Osteocyte (in vitro differentiated cells): Measurements from ENCODE around the gene TGFBR3. TPM values are rescaled to one million over a fixed set of nuclear protein-coding genes. Genes with fewer than 3 reads are reported as not detected.

Experiments
- DNase-seq: peaks from one replicate; pipeline ENCODE4 v3.0.0; 2021; ENCODE audit warnings: mixed read lengths; ENCODE audit not compliant: unreplicated experiment; ENCODE audit errors: extremely low spot score
- H3K27ac Mint-ChIP-seq: one replicate; pipeline ENCODE4 v1.8.0; 2021; ENCODE audit warnings: mild to moderate bottlenecking, mixed read lengths; ENCODE audit not compliant: unreplicated experiment
- H3K27me3 Mint-ChIP-seq: one replicate; pipeline ENCODE4 v1.8.0; 2021; ENCODE audit warnings: mixed read lengths; ENCODE audit not compliant: unreplicated experiment
- H3K36me3 Mint-ChIP-seq: one replicate; pipeline ENCODE4 v1.8.0; 2021; ENCODE audit warnings: mixed read lengths; ENCODE audit not compliant: unreplicated experiment
- H3K4me1 Mint-ChIP-seq: one replicate; pipeline ENCODE4 v1.8.0; 2021; ENCODE audit warnings: mixed read lengths; ENCODE audit not compliant: unreplicated experiment
- H3K4me3 Mint-ChIP-seq: one replicate; pipeline ENCODE4 v1.8.0; 2021; ENCODE audit warnings: mild to moderate bottlenecking, moderate library complexity, mixed read lengths; ENCODE audit not compliant: unreplicated experiment
- H3K9me3 Mint-ChIP-seq: one replicate; pipeline ENCODE4 v1.8.0; 2021; ENCODE audit warnings: mixed read lengths; ENCODE audit not compliant: unreplicated experiment
- total RNA-seq: library from RNA; stranded (reverse); gene quantifications from 2 replicates; pipeline ENCODE4 v1.2.1, GENCODE V29; 2021
- TF ChIP-seq, protein P1 (sequence below): fragments of 200-600 bp; sonication (generic); IDR thresholded peaks from 2 replicates; pipeline ENCODE4 v1.5.0; 2021; ENCODE audit warnings: antibody characterized with exemption, mild to moderate bottlenecking, moderate library complexity

The TGFBR3 gene
- total RNA-seq, 1 donor from 2014 or later = 14.1 TPM

GRCh38 chr1:91714867-91715381 is 171.0 kb downstream of the TGFBR3 start:
- no peaks in the 10 kb centered on the region for H3K27me3 Mint-ChIP-seq
- peaks cover 11% of the 10 kb centered on the region for H3K4me1 Mint-ChIP-seq
- TF ChIP-seq, protein P1, sequence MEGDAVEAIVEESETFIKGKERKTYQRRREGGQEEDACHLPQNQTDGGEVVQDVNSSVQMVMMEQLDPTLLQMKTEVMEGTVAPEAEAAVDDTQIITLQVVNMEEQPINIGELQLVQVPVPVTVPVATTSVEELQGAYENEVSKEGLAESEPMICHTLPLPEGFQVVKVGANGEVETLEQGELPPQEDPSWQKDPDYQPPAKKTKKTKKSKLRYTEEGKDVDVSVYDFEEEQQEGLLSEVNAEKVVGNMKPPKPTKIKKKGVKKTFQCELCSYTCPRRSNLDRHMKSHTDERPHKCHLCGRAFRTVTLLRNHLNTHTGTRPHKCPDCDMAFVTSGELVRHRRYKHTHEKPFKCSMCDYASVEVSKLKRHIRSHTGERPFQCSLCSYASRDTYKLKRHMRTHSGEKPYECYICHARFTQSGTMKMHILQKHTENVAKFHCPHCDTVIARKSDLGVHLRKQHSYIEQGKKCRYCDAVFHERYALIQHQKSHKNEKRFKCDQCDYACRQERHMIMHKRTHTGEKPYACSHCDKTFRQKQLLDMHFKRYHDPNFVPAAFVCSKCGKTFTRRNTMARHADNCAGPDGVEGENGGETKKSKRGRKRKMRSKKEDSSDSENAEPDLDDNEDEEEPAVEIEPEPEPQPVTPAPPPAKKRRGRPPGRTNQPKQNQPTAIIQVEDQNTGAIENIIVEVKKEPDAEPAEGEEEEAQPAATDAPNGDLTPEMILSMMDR = no peak
- H3K36me3 Mint-ChIP-seq = peaks cover 48% of the 10 kb centered on the region
- H3K9me3 Mint-ChIP-seq = no peaks in the 10 kb centered on the region
- H3K4me3 Mint-ChIP-seq = no peak overlapping the region
- H3K27ac Mint-ChIP-seq = no peak overlapping the region
- DNase-seq = no peak

GRCh38 chr1:91712981-91713841 is 172.7 kb downstream of the TGFBR3 start:
- H3K4me3 Mint-ChIP-seq = no peak overlapping the region
- peaks cover 11% of the 10 kb centered on the region for H3K4me1 Mint-ChIP-seq
- H3K27me3 Mint-ChIP-seq = no peaks in the 10 kb centered on the region
- no peaks in the 10 kb centered on the region for H3K9me3 Mint-ChIP-seq
- H3K27ac Mint-ChIP-seq = peak overlapping the region; percentile 69
- peaks cover 35% of the 10 kb centered on the region for H3K36me3 Mint-ChIP-seq
- TF ChIP-seq, protein P1 = no peak
- DNase-seq = no peak

GRCh38 chr1:91712393-91712792 is 173.6 kb downstream of the TGFBR3 start:
- no peak overlapping the region for H3K27ac Mint-ChIP-seq
- H3K36me3 Mint-ChIP-seq = peaks cover 39% of the 10 kb centered on the region
- no peaks in the 10 kb centered on the region for H3K27me3 Mint-ChIP-seq
- no peaks in the 10 kb centered on the region for H3K9me3 Mint-ChIP-seq
- peaks cover 11% of the 10 kb centered on the region for H3K4me1 Mint-ChIP-seq
- H3K4me3 Mint-ChIP-seq = no peak overlapping the region
- DNase-seq = no peak
- TF ChIP-seq, protein P1 = no peak

- Mint-ChIP-seq H3K4me1 (peaks cover 11% of the 10 kb centered on the region), H3K27ac (no peak overlapping the region), H3K4me3 (no peak overlapping the region), H3K36me3 (peaks cover 42% of the 10 kb centered on the region), H3K27me3 (no peaks in the 10 kb centered on the region), H3K9me3 (no peaks in the 10 kb centered on the region)
- DNase-seq = no peak
- TF ChIP-seq, protein P1 = no peak
Measured at GRCh38 chr1:91711504-91712247, 174.3 kb downstream of the TGFBR3 start.

- peaks cover 38% of the 10 kb centered on the region for H3K36me3 Mint-ChIP-seq
Measured at GRCh38 chr1:91710261-91710660, 175.7 kb downstream of the TGFBR3 start.

More at GRCh38 chr1:91710261-91710660, 175.7 kb downstream of the TGFBR3 start:
- Mint-ChIP-seq H3K27ac (no peak overlapping the region), H3K9me3 (no peaks in the 10 kb centered on the region), H3K4me3 (no peak overlapping the region), H3K4me1 (peaks cover 11% of the 10 kb centered on the region), H3K27me3 (no peaks in the 10 kb centered on the region)
- TF ChIP-seq, protein P1 = no peak
- no peak for DNase-seq
